B cell (primary cell): ENCODE results near the gene CEP68. TPM values are rescaled to one million over a fixed set of nuclear protein-coding genes. Genes with fewer than 3 reads are reported as not detected.

Source experiments
- ATAC-seq: fragments of 200-7000 bp; cut with Tn5 transposase; one replicate; pipeline ENCODE4 v1.10.0; 2021; ENCODE audit warnings: low read depth, mild to moderate bottlenecking, moderate number of reproducible peaks, moderate library complexity
- CTCF ChIA-PET: fragments of 350-600 bp; sonication (Branson Sonifier 250); formaldehyde crosslinking; loops from one replicate; lab custom pipeline; 2021; ENCODE audit warnings: antibody characterized with exemption, inconsistent platforms; lab: Charles Lee
- POLR2A ChIA-PET: fragments of 350-600 bp; sonication (Branson Sonifier 250); formaldehyde crosslinking; loops from one replicate; lab custom pipeline; 2021; ENCODE audit warnings: antibody characterized with exemption; lab: Charles Lee
- DNase-seq: peaks from one replicate; pipeline ENCODE4 v3.0.0; 2013
- H2AFZ ChIP-seq: 2 replicates; pipeline ENCODE4 v1.6.1; 2012; ENCODE audit warnings: mild to moderate bottlenecking, low read depth, low read length; ENCODE audit not compliant: insufficient read depth, poor library complexity, severe bottlenecking
- H3K27ac ChIP-seq, 2 donors: 1 replicate in 1 of 2; 2 replicates in 1 of 2; pipeline ENCODE4 v1.5.1; 2012 to 2013; ENCODE audit warnings: low read length in 2 of 2, mild to moderate bottlenecking in 2 of 2, moderate library complexity in 1 of 2
- H3K27me3 ChIP-seq, 4 experiments: fragments of 200-600 bp in 1 of 4; sonication (generic) in 1 of 4; replicated peaks in 1 of 4; 1 replicate in 2 of 4; 2 replicates in 2 of 4; pipeline versions ENCODE4 v1.6.1 to v1.7.0; 2013 to 2016; ENCODE audit warnings: low read length in 3 of 4, mild to moderate bottlenecking in 2 of 4, mixed read lengths in 1 of 4, moderate library complexity in 1 of 4; ENCODE audit not compliant: insufficient read depth in 4 of 4, control insufficient read depth in 3 of 4; ENCODE audit errors: control extremely low read depth in 1 of 4
- H3K36me3 ChIP-seq, 2 experiments: replicated peaks in 1 of 2; 1 replicate in 1 of 2; 2 replicates in 1 of 2; pipeline versions ENCODE4 v1.6.1 to v1.7.1; 2013; ENCODE audit warnings: low read length in 1 of 2; ENCODE audit not compliant: insufficient read depth in 2 of 2, control insufficient read depth in 1 of 2; ENCODE audit errors: control extremely low read depth in 1 of 2, extremely low read depth in 1 of 2
- H3K4me1 ChIP-seq, 2 donors: fragments of 200-600 bp in 1 of 2; sonication (generic) in 1 of 2; 1 replicate in 1 of 2; 2 replicates in 1 of 2; pipeline versions ENCODE4 v1.5.1 to v1.6.1; 2013 to 2017; ENCODE audit warnings: low read length in 2 of 2; ENCODE audit not compliant: control insufficient read depth in 2 of 2, insufficient read depth in 2 of 2
- H3K4me2 ChIP-seq: replicated peaks from 2 replicates; pipeline ENCODE3; 2012; ENCODE audit warnings: mild to moderate bottlenecking, low read depth, low read length; ENCODE audit not compliant: poor library complexity, severe bottlenecking
- H3K4me3 ChIP-seq, 5 experiments: fragments of 200-600 bp in 1 of 5; sonication (generic) in 1 of 5; 1 replicate in 3 of 5; 2 replicates in 2 of 5; pipeline versions ENCODE4 v1.5.1 to v1.7.0; 2011 to 2016; ENCODE audit warnings: low read length in 4 of 5, mild to moderate bottlenecking in 4 of 5, low read depth in 2 of 5, control low read depth in 1 of 5, moderate library complexity in 1 of 5; ENCODE audit not compliant: insufficient read depth in 1 of 5; ENCODE audit errors: control extremely low read depth in 1 of 5, extremely low read depth in 1 of 5
- H3K79me2 ChIP-seq: fragments of 200-600 bp; sonication (generic); one replicate; pipeline ENCODE4 v1.6.0; 2016; ENCODE audit warnings: low read length; ENCODE audit not compliant: control insufficient read depth, insufficient read depth
- H3K9ac ChIP-seq: fragments of 200-600 bp; sonication (generic); 2 replicates; pipeline ENCODE4 v1.6.1; 2017; ENCODE audit warnings: mild to moderate bottlenecking, low read length, moderate library complexity
- H3K9me3 ChIP-seq, 3 donors: one replicate each; pipeline versions ENCODE4 v1.6.1 to v1.7.1; 2013; ENCODE audit warnings: low read length in 2 of 3; ENCODE audit not compliant: control insufficient read depth in 2 of 3, insufficient read depth in 1 of 3; ENCODE audit errors: control extremely low read depth in 1 of 3
- H4K20me1 ChIP-seq: 2 replicates; pipeline ENCODE4 v1.6.0; 2012; ENCODE audit warnings: mild to moderate bottlenecking, low read length; ENCODE audit not compliant: insufficient read depth, control insufficient read depth, poor library complexity, severe bottlenecking
- H3K27ac Mint-ChIP-seq: one replicate; pipeline ENCODE4 v1.8.0; 2021; ENCODE audit warnings: mixed read lengths
- H3K27me3 Mint-ChIP-seq: one replicate; pipeline ENCODE4 v1.8.0; 2021; ENCODE audit warnings: mixed read lengths
- H3K4me1 Mint-ChIP-seq: one replicate; pipeline ENCODE4 v1.8.0; 2021; ENCODE audit warnings: mixed read lengths
- H3K4me3 Mint-ChIP-seq: one replicate; pipeline ENCODE4 v1.8.0; 2021; ENCODE audit warnings: mixed read lengths
- H3K9me3 Mint-ChIP-seq: one replicate; pipeline ENCODE4 v1.8.0; 2022; ENCODE audit warnings: mixed read lengths; ENCODE audit not compliant: insufficient read depth
- CTCF ChIP-seq: fragments of 200-600 bp; IDR thresholded peaks from one replicate; pipeline ENCODE4 v1.8.0; 2022; ENCODE audit warnings: antibody characterized with exemption, mild to moderate bottlenecking
- EZH2 ChIP-seq: IDR thresholded peaks from 2 replicates; pipeline ENCODE4 v1.6.1; 2012; ENCODE audit warnings: borderline replicate concordance, low read depth, mild to moderate bottlenecking, moderate library complexity, low read length; ENCODE audit not compliant: insufficient read depth, poor library complexity, severe bottlenecking
- WGBS: methylation state at CpG from one replicate; pipeline ENCODE4 v1.1.5; 2013; ENCODE audit warnings: missing lambda C conversion rate; ENCODE audit not compliant: insufficient coverage; 5-methylcytosine and 5-hydroxymethylcytosine counted together
- intact Hi-C: fragments of 100-400 bp; cut with micrococcal nuclease; formaldehyde crosslinking; loops from one replicate; pipeline ENCODE4 v1.10.0; 2022
- polyA plus RNA-seq: library from polyadenylated mRNA; depleted of rRNA; stranded (reverse); fragments of >200 nt; gene quantifications from 2 replicates; pipeline ENCODE4 v1.2.3, GENCODE V29; 2012
- total RNA-seq, 2 donors: library from RNA; stranded (reverse); fragments of 120-200 nt in 1 of 2; gene quantifications; 1 replicate in 1 of 2; 2 replicates in 1 of 2; pipeline versions ENCODE4 v1.2.3 to v1.2.4, GENCODE V29; 2013 to 2022

Gene CEP68
- total and polyA plus RNA-seq, 2 donors (not counting 1 experiment from before 2014, with no cell fraction given): 11.0 to 32.0 TPM

- H3K9ac ChIP-seq: peak overlapping the region; percentile 83
- WGBS: 4% methylated on average over 40 of the region's 42 CpGs
- intact Hi-C loops: loop anchor here (1.0 to 10.0 kb wide), 9 partner anchors 9 to 911 kb away; partner anchors contain the start of genes ACTR2, AFTPH, PELI1 and RAB1A
- ATAC-seq (peak; percentile 40), DNase-seq (no peak)
- no peaks in the 10 kb centered on the region for H3K9me3 Mint-ChIP-seq
- H3K4me3 ChIP-seq: peak overlapping the region; percentile 71 to 81 (median 79)
- H3K4me2 ChIP-seq: peak overlapping the region; percentile 84
- no peaks in the 10 kb centered on the region for H4K20me1 ChIP-seq
- H3K4me1 ChIP-seq: peaks cover 47 to 48% of the 10 kb centered on the region in 2 donors
- POLR2A ChIA-PET: interaction anchor here (0.6 to 3.4 kb wide), 12 partner anchors 9 to 1214 kb away, joined by 3 to 21 read pairs (median 6); partner anchors contain the start of genes ACTR2, RAB1A and UGP2
- no peaks in the 10 kb centered on the region for H3K36me3 ChIP-seq
- TF ChIP-seq EZH2: no peak
- no peak for TF ChIP-seq CTCF
- CTCF ChIA-PET: interaction anchor here (0.6 to 5.8 kb wide), 20 partner anchors 9 to 1194 kb away, joined by 3 to 51 read pairs (median 4); partner anchors contain the start of genes ACTR2, RAB1A and SLC1A4
- H2AFZ ChIP-seq: peak overlapping the region; percentile 91
- H3K4me3 Mint-ChIP-seq: peak overlapping the region; percentile 100
- peaks cover 81% of the 10 kb centered on the region for H3K79me2 ChIP-seq
- H3K4me1 Mint-ChIP-seq: peaks cover 72% of the 10 kb centered on the region
- peak overlapping the region; percentile 99 for H3K27ac Mint-ChIP-seq
- H3K27ac ChIP-seq: peak overlapping the region; percentile 78 to 88
- no peaks in the 10 kb centered on the region for H3K27me3 ChIP-seq
- H3K9me3 ChIP-seq: peaks cover 0 to 3% (median 0%) of the 10 kb centered on the region in 3 donors
- H3K27me3 Mint-ChIP-seq: no peaks in the 10 kb centered on the region
These were observed 598 bp upstream of the CEP68 start for GRCh38 chr2:65055422-65056214.
